SJCRH30 (cell line): ENCODE data around the gene POLR3F. TPM values are rescaled to one million over a fixed set of nuclear protein-coding genes. Genes with fewer than 3 reads are reported as not detected.
"Not testable (repeated sequence)": the region's sequence is repeated elsewhere in the genome, so short reads cannot be mapped to it uniquely, and the experiment has no call there.

Experiments
- DNase-seq, 2 experiments: peaks; one replicate each; pipeline ENCODE4 v3.0.0-alpha.2; 2015 to 2020
- H3K27ac ChIP-seq: fragments of 250-450 bp; sonication (Bioruptor Pico); 2 replicates; pipeline ENCODE4 v1.5.1; 2020; ENCODE audit warnings: mild to moderate bottlenecking, moderate library complexity
- H3K27me3 ChIP-seq: fragments of 250-450 bp; sonication (Bioruptor Pico); 2 replicates; pipeline ENCODE4 v1.5.1; 2020; ENCODE audit warnings: mild to moderate bottlenecking, moderate library complexity
- H3K36me3 ChIP-seq: fragments of 250-450 bp; sonication (Bioruptor Pico); 2 replicates; pipeline ENCODE4 v1.5.1; 2020; ENCODE audit warnings: mild to moderate bottlenecking, moderate library complexity
- H3K4me1 ChIP-seq: fragments of 250-450 bp; sonication (Bioruptor Pico); 2 replicates; pipeline ENCODE4 v1.5.1; 2020; ENCODE audit warnings: mild to moderate bottlenecking, moderate library complexity
- H3K4me3 ChIP-seq: fragments of 250-450 bp; sonication (Bioruptor Pico); 2 replicates; pipeline ENCODE4 v1.5.1; 2020; ENCODE audit warnings: mild to moderate bottlenecking, moderate library complexity
- H3K9me3 ChIP-seq: fragments of 250-450 bp; sonication (Bioruptor Pico); replicated peaks from 2 replicates; pipeline ENCODE4 v1.5.1; 2020; ENCODE audit warnings: mild to moderate bottlenecking, moderate library complexity
- total RNA-seq: library from RNA; depleted of rRNA; stranded (reverse); fragments of >200 nt; shearing (Covaris generic); gene quantifications from 2 replicates; pipeline ENCODE4 v1.2.3, GENCODE V29; 2014

The POLR3F gene
- total RNA-seq, 1 experiment from 2014 or later = 28.8 TPM

DNA sequence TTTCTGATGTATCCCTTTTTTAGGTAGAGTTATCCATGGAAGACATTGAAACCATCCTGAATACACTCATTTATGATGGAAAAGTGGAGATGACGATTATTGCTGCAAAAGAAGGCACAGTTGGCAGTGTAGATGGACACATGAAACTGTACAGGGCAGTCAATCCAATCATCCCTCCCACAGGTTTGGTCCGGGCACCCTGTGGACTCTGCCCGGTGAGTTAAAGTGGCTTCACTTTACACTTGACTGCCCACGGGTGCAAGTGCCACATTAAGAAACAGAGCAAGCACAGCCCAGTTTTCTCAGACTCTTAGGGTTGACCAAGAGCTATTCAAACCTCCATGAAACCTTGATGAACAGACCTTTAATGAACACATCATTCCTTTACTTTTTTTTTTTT lies 14.4 kb downstream of the POLR3F start:
- no peak for DNase-seq
- Histone ChIP-seq H3K27ac (no peak overlapping the region), H3K9me3 (no peaks in the 10 kb centered on the region), H3K27me3 (no peaks in the 10 kb centered on the region), H3K4me3 (no peak overlapping the region), H3K4me1 (no peaks in the 10 kb centered on the region), H3K36me3 (peaks cover 69% of the 10 kb centered on the region)

DNA sequence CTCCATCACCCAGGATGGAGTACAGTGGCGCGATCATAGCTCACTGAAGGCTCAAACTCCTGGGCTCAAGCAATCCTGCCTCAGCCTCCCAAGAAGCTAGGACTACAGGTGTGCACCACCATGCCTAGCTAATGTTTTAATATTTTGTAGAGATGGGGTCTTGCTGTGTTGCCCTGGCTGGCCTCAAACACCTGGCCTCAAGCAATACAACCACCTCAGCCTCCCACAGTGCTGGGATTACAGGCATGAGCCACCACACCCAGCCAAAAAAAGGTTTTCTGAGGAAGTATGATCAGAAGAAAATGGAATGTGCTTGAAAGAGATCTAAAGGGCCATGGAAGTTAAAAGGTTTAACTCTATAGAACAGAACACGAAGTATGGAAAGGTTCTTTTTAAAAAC lies 21.1 kb downstream of the POLR3F start:
- Histone ChIP-seq H3K27me3 (no peaks in the 10 kb centered on the region), H3K27ac (no peak overlapping the region), H3K4me1 (no peaks in the 10 kb centered on the region), H3K9me3 (no peaks in the 10 kb centered on the region), H3K36me3 (peaks cover 46% of the 10 kb centered on the region), H3K4me3 (no peak overlapping the region)
- DNase-seq = no peak

DNA sequence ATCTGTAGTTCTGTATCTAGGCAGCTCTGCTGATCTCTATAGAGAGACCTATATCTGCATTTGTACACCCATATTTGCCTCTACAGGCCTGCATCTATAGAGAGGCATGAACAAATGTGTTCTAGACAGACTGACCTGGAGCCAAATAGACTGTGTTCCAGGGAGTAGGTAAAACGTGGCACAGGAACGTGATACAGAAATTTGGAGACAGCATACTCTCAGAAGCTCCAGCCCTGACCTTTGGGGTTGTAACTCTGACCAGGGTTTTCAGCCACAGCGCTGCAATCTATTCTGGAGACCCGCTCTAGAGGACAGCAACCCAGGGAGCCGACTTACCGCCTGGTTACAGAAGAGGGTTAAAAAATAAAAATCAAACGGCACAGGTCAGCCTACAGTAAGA lies 28.9 kb downstream of the POLR3F start:
- DNase-seq = peak; percentile 10 to 18
- Histone ChIP-seq H3K27me3 (no peaks in the 10 kb centered on the region), H3K9me3 (no peaks in the 10 kb centered on the region), H3K36me3 (peaks cover 12% of the 10 kb centered on the region), H3K27ac (no peak overlapping the region), H3K4me3 (peak overlapping the region; percentile 74), H3K4me1 (peaks cover 8% of the 10 kb centered on the region)

DNA sequence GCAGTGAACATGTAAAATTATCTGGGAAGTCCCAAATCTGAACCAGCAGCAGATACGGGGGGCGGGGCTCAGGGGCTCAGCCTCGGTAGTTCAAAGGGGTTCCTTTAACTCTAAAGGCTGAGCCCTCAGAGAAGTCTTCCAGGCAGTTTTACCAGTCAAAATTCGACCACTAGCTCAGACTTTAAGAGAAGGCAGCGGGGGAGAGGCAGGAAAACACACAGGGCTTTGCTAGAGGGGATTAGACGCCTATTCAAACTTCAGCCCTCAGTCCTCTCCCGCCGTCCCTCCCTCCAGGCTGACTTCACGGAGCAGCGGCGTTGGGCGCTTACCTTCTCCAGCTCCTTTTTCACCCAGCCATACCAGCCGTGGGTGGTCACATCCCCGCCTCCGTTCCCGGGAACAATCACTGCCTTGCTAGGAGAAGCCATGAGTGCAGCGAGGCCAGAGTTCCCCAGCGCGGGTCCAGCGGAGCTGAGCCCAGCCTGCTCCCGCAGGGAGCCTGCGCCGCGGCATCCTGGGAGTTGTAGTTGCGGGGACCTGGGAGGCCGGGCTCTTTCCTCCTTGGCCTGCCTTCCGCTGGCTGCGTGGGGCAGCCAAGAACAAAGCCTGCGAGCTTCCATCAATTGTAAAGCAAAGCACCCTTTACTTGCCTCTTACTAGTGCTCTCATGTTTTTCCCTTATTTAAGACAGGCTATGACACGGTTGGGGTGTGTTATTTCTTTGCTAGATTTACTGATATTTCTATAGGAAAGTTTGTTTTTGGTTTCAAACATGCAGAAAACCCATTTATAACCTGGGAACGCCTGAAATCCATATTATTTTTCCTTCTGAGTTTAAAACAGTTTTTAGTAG lies 29.8 kb downstream of the POLR3F start, which contains the start of gene RBBP9:
Gene RBBP9, minus strand, starts transcription at position 486 of the 853 bp plus-strand sequence. Its CDS starts 58 bp downstream, at position 428.
- Histone ChIP-seq H3K27ac (peak within 1 kb of the TSS; percentile 40; the same call in 1 of the 2 replicates), H3K27me3 (no peaks in the 10 kb centered on the region), H3K4me3 (peak within 1 kb of the TSS; percentile 74), H3K9me3 (no peaks in the 10 kb centered on the region), H3K36me3 (peaks cover 7% of the 10 kb centered on the region; the same call in 1 of the 2 replicates), H3K4me1 (peaks cover 8% of the 10 kb centered on the region)
- peak; percentile 90 to 92 for DNase-seq

DNA sequence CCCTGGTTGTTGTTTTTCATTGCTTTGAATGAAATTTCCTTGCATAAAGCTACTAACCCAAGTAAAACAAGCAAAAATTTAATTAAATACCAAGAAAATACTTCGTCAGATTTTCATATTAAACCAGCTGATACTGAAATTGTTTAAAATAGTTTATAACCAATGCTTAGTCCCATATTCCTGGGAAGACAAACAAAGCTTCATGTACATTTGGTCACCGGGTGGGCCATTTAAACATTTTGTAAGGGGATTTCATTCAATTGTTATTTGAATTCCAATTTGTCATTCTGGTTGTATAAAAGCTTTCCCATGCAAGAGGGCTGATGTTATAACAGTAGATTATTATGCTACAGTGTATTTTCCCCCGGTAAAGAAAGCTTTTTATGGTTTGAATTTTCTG lies 30.4 kb downstream of the POLR3F start:
- H3K27ac ChIP-seq = peak overlapping the region; percentile 40; the same call in 1 of the 2 replicates
- no peak for DNase-seq
- no peaks in the 10 kb centered on the region for H3K27me3 ChIP-seq
- peaks cover 7% of the 10 kb centered on the region; the same call in 1 of the 2 replicates for H3K36me3 ChIP-seq
- no peaks in the 10 kb centered on the region for H3K9me3 ChIP-seq
- peaks cover 8% of the 10 kb centered on the region for H3K4me1 ChIP-seq
- peak overlapping the region; percentile 74 for H3K4me3 ChIP-seq

DNA sequence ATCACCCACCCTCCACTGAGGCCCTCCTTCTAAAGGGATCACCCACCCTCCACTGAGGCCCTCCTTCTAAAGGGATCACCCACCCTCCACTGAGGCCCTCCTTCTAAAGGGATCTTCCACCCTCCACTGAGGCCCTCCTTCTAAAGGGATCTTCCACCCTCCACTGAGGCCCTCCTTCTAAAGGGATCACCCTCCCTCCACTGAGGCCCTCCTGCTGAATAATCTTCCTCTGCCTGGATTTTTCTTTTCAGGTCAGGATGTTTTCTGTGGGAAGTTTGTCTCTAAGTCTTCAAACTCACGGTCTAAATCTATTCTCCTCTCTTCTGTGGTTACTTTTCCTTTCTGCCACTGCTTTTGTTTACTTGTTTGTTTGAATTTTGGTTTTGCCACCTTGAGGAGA lies 34.5 kb downstream of the POLR3F start:
- DNase-seq, H3K36me3 ChIP-seq, H3K9me3 ChIP-seq, H3K27me3 ChIP-seq, H3K4me3 ChIP-seq, H3K4me1 ChIP-seq, H3K27ac ChIP-seq: not testable (repeated sequence)

DNA sequence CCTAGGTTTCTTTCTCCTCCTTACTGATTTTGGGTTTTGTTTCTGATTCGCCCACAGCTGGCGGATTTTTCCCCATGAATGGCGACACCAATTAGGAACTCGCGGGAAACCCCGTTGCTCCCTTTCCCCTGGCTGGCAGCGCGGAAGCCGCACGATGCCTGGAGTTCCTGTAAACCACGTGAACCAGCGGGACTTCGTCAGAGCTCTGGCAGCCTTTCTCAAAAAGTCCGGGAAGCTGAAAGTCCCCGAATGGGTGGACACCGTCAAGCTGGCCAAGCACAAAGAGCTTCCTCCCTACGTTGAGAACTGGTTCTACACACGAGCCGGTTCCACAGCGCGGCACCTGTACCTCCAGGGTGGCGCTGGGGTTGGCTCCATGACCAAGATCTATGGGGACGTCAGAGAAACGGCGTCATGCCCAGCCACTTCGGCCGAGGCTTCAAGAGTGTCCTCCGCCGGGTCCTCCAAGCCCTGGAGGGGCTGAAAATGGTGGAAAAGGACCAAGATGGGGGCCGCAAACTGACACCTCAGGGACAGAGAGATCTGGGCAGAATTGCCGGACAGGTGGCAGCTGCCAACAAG lies 37.4 kb downstream of the POLR3F start:
- no peak overlapping the region for H3K4me3 ChIP-seq
- no peaks in the 10 kb centered on the region; the same call in 1 of the 2 replicates for H3K36me3 ChIP-seq
- H3K4me1 ChIP-seq = no peaks in the 10 kb centered on the region
- no peak for DNase-seq
- H3K27me3 ChIP-seq = no peaks in the 10 kb centered on the region
- H3K9me3 ChIP-seq = no peaks in the 10 kb centered on the region
- H3K27ac ChIP-seq = no peak overlapping the region

DNA sequence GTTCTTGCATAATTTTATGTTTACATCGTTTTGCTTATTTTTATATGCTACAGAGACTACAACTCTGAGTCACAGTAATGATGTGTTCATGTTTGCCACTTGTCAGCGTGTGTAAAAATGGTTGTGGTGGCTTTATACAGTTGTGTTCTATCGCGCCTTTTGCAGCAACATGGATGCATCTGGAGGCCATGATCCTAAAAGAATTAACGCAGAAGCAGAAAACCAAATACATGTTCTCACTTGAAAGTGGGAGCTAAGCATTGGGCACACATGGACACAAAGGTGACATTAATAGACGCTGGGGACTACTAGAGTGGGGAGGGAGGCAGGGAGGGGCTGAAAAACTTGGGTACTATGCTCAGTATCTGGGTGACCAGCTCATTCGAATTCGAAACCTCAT lies 39.6 kb downstream of the POLR3F start:
- Histone ChIP-seq H3K36me3 (peaks cover 3% of the 10 kb centered on the region; the same call in 1 of the 2 replicates), H3K4me1 (no peaks in the 10 kb centered on the region), H3K4me3 (peak overlapping the region; percentile 74), H3K27ac (peak overlapping the region; percentile 56; the same call in 1 of the 2 replicates), H3K27me3 (no peaks in the 10 kb centered on the region), H3K9me3 (no peaks in the 10 kb centered on the region)
- DNase-seq = no peak

DNA sequence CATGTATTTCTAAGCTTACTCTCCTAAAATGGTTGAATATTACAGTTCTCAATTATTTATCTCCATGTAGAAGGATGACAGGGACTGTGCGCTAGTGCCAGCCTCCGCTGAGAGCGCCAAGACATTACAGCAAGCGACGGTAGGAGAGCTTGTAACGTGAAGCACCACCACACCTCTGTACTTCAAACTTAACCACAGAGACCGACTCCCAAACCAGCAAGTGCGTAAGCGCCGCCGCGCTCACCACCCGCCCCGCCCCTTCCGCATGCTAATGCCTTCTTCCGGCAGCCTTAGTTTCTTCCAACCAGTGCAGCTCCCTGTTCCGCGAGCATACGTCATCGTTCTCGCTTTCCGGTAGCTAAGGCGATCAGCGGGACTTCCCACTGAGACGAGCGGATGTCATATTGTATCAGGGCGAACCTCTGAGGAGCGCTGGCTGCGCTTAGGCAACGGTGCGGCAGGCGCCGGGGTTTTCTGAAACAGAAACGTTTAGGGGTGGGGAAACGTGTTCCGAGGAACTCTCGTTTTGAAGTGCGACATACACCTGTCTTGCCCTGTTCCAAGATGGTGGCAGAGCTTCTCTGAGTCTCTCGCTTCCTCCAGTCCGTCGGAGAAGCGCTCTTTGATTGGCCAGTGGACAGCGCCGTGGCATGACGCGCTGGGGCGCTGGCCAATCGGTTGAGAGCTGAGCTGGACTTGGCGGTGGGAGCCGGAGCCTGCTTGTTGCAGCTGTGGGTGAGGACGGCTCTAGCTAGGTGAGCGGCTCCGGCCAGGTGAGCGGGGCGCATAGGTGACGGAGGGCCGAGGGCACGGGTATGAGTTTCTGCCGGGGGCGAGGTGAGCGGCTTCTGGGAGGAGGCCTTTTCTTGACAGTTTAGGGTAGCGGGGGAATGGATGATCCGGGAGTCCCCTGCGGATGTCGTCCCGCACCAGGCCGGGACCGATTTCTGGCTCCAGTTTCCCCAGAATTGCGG lies 40.3 kb downstream of the POLR3F start, which contains the start of gene SEC23B:
Gene SEC23B, plus strand, starts transcription at position 723 of the 974 bp plus-strand sequence. CDS start 2,896 bp downstream, outside the sequence.
- peak within 1 kb of the TSS; percentile 74 for H3K4me3 ChIP-seq
- H3K36me3 ChIP-seq = peaks cover 9% of the 10 kb centered on the region; the same call in 1 of the 2 replicates
- peak; percentile 95 to 97 for DNase-seq
- H3K9me3 ChIP-seq = no peaks in the 10 kb centered on the region
- no peaks in the 10 kb centered on the region for H3K4me1 ChIP-seq
- peak within 1 kb of the TSS; percentile 56 for H3K27ac ChIP-seq
- no peaks in the 10 kb centered on the region for H3K27me3 ChIP-seq

DNA sequence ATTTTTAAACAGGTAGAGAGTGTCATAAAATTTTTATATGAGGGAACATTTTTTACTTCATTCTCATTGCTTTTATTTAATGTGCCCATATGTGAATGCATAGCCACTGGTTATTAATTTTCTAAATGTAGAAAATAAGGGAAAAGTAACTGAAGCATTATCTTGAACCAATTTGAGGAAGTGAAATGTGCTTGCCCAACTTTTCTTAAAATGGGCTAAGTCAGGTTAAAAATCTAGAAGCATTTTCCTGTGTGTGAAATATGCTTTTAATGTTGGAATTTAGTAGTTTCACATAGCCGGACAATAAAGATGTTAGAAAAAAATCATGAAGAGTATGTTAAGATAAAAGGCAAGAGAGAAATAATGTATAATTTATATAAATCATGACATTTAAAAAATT lies 44.4 kb downstream of the POLR3F start:
- H3K9me3 ChIP-seq = no peaks in the 10 kb centered on the region

DNA sequence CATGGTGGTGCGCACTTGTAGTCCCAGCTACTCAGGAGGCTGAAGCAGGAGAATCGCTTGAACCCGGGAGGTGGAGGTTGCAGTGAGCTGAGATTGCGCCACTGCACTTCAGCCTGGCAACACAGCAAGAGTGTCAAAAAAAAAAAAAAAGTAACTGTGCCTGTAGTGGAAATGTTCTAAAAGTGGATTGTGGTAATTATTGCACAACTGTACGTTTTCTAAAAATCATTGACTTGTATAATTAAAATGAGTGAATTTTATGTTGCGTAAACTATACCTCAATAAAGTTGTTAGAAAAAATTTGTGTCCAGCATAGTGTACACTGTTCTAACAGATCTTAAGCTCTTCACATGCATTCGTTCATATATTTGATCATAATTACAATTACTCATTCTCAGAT lies 46.0 kb downstream of the POLR3F start:
- Histone ChIP-seq H3K9me3 (no peaks in the 10 kb centered on the region), H3K27ac (no peak overlapping the region), H3K36me3 (peaks cover 32% of the 10 kb centered on the region), H3K4me1 (no peaks in the 10 kb centered on the region), H3K27me3 (no peaks in the 10 kb centered on the region), H3K4me3 (no peak overlapping the region)
- no peak for DNase-seq

More for the DNA sequence above, 44.4 kb downstream of the POLR3F start:
- no peaks in the 10 kb centered on the region for H3K4me1 ChIP-seq
- no peak for DNase-seq
- peaks cover 32% of the 10 kb centered on the region for H3K36me3 ChIP-seq
- H3K27me3 ChIP-seq = no peaks in the 10 kb centered on the region
- H3K4me3 ChIP-seq = no peak overlapping the region
- H3K27ac ChIP-seq = no peak overlapping the region

DNA sequence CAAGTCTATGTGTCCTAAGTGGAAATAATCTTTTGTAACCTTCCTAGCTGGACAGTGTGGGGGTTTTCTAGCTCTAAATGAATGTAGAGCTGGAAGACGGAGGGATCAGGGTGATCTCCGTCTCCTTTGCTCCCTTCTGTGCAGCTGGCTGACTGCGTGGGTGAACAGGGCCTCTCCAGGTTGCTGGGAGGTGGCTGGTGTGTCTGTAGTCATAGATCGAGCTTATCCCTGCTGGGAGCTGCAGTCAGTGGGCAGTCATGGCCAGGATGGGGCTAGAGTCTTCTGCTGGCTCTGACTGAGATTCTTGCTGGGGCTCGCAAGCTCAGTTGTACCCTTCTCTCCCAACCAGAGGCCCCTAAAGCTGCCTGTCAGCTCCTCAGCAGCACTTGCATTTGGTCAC lies 46.9 kb downstream of the POLR3F start:
- Histone ChIP-seq H3K4me1 (no peaks in the 10 kb centered on the region), H3K27me3 (no peaks in the 10 kb centered on the region), H3K27ac (no peak overlapping the region), H3K4me3 (no peak overlapping the region), H3K36me3 (peaks cover 32% of the 10 kb centered on the region), H3K9me3 (no peaks in the 10 kb centered on the region)
- no peak for DNase-seq

DNA sequence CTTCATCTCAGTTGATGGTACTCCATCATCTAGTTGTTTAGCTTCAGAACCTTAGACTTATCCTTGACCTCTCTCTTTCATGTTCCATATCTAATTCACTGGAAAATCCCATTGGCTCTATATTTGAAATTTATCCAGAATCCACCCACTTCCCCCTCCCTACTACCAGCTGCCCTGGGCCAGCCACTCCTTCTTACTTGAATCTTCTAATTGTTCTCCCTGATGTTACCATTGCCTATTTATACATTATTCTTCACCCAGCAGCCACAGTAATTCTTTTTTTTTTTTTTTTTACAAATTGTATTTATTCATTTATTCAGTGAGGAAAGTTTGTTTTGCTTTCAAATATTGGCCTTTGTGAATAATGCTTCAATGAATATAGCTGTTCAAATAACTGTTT lies 48.8 kb downstream of the POLR3F start:
- Histone ChIP-seq H3K4me1 (no peaks in the 10 kb centered on the region), H3K27ac (no peak overlapping the region), H3K36me3 (peaks cover 32% of the 10 kb centered on the region), H3K9me3 (no peaks in the 10 kb centered on the region), H3K27me3 (no peaks in the 10 kb centered on the region), H3K4me3 (no peak overlapping the region)
- DNase-seq = no peak

DNA sequence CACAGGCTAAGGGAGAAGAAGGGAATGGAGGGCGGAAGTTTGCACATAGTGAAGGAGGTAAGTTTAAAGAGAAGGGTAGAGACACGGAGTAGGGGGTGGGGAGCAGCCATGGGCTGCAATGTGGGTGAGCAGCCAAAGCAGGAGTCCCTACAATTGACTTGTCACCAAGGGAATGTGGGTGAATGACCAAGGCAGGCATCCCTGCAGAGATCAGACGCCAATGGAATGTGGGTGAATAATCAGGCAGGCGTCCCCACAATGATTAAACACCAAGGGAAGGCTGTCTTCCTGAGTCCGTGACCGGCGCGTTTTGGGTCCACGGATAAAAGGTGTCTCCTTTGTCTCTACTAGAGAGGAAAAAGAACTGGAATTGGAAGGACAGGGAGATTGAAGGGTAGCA lies 54.9 kb downstream of the POLR3F start:
- not testable (repeated sequence) for H3K9me3 ChIP-seq, H3K27ac ChIP-seq, DNase-seq, H3K27me3 ChIP-seq, H3K4me1 ChIP-seq, H3K4me3 ChIP-seq
- peaks cover 27% of the 10 kb centered on the region for H3K36me3 ChIP-seq
